Measurements from ENCODE around the gene NRIP3.
"Not testable (repeated sequence)": the region's sequence is repeated elsewhere in the genome, so short reads cannot be mapped to it uniquely, and the experiment has no call there.

Gene NRIP3

GRCh38 chr11:8964324-8965320, 39.2 kb downstream of the NRIP3 start, which contains the start of gene TMEM9B:
Gene TMEM9B (minus strand): TSS chr11:8964442. CDS start chr11:8964313, 129 bp downstream.
- DNase-seq, result no peak

- DNase-seq, result no peak
These were observed 40.1 kb downstream of the NRIP3 start for GRCh38 chr11:8963569-8964323.

GRCh38 chr11:8962841-8963240, 41.0 kb downstream of the NRIP3 start:
- no peak for DNase-seq

DNA sequence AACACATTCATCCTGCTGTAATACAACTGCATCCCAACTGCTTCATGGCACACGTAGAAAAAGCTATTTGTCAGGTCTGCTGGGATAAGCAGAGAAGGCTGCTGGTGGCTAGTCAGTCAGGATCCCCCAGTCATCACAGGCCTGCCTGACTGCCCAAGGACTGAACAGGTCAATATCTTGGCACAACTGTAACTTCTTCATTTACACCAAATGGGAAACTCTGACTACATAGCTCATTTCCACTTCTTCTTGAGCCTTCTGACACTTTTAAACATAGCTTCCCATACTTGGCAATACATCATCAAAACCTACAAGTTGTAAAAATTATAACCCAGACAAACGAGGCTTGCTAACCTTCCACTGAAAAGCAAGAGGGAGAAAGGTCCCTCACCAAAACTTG, 42.4 kb downstream of the NRIP3 start:
- no peak for DNase-seq

GRCh38 chr11:8959546-8960166, 44.1 kb downstream of the NRIP3 start:
- DNase-seq, result peak; percentile 22

GRCh38 chr11:8956860-8957259, 46.9 kb downstream of the NRIP3 start:
- DNase-seq, result no peak

- no peak for DNase-seq
These were observed 54.9 kb downstream of the NRIP3 start for GRCh38 chr11:8948886-8949285.

DNA sequence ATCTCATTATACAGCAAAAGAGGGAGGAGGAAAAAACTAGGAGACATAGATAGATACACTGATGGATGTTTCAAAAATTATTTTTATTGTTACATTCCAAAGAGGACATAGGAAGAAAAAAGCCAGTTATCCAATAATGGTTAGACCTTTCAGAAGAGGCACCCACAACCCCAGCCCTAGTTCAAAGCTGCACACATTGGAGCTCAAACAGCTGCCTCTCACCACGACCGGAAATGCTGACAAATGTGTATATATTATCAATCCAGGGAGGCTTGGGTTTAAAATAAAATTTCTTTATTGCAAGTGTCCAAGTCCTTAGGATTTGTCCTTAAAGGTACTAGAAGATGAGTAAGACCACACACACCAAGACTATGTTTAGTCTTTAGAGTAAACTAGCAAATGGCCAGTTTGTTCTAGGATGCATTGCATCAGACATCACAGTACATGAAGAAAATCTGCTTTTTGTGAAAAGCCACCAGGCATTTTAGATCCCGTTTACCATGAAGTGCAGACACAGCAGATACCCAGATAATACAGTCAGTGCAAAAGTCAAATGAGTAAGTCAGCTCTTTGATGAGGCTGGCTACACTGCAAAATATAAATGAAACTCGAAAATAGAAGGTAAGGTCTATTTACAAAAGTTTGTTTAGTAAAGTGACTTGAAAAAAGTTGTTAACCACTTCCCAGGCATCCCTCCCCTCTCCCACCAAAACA, 56.4 kb downstream of the NRIP3 start:
- DNase-seq, result no peak

- no peak for DNase-seq
These were observed 61.2 kb downstream of the NRIP3 start, which contains the start of gene ASCL3 for GRCh38 chr11:8942518-8943066. Gene ASCL3 (minus strand): TSS chr11:8943016. CDS start chr11:8938161, 4,855 bp downstream.

DNA sequence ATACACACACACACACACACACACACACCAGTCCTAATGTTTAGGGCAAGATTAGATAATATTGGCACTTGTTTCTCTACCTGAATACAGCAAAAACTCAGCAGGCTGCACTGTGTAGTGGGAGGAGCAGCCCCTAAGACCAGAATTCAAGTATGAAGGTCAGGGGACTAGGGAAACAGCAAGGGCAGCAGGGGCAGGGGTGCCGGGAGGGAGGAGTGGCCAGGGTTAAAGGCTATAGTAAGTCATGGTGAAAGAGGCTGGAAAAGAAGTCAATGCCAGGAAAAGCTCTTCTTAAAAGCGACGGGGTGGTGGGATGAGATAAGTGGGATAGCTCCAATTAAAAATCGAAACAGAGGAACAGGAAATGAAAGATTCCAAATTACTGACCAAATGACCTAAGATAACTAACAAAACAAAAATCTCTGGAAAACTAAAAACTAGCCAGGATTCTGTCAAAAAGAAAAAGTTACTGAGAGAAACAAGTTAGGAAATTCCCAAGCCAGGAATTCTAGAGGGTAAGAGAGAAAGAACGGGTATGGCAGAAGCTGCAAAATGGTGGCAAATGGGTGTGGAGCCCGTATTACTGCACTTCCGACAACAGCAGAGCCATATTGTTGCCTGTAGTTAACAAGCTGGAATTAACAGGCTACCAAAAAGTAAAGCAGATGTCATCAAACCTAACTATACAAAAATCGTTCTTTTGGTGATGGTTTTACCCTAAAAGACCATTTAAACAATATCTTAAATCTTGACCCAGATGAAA, 62.3 kb downstream of the NRIP3 start:
- DNase-seq, result no peak

DNA sequence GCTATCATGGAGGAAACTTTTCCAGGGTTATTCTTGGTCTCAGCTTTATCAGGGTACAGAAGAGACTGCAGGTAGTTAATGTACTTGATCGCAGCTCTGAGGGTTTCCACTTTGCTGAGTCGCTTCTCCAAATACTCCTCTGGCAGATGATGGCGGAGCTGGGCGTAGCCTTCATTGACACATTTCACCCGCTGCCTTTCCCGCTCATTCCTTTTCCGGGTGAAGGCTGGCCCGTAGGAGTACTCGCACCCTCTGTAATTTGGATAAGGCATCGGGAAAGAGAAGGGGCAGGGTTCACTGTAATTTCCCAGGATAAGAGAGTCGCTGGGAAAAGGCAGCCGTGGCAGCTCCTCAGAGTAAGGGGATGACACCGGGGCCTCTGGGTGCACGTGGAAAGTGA, 66.1 kb downstream of the NRIP3 start:
- no peak for DNase-seq

DNA sequence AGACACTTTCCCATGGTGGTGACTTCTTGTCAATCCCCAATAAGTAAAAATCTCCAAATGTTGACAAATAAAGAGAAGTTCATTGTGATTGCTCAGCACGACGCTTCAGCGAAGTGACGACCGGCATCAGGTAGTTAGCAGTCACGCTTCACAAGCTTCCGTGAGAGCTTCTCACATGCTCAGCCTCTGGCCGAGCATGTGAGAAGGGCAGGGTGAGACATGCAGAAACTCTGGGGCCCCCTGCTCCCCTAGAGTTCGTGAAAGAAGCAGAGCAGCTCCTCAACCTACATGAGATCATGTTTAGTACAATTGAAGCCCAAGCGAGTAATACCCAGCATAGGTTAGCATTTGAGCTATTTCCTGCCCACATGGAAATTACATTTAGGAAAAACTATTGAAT, 66.6 kb downstream of the NRIP3 start:
- no peak for DNase-seq

DNA sequence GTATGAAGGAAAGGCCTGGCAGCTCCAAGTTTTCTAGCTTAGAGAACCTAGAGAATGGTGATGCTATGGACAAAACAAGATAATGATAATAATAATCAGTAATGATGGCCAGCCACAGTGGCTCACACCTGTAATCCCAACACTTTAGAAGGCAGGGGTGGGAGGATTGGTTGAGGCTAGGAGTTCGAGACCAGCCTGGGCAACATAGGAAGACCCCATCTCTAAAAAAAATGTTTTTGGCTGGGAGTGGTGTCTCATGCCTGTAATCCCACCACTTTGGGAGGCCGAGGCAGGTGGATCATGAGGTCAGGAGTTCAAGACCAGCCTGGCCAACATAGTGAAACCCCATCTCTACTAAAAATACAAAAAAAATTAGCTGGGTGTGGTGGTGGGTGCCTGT, 68.0 kb downstream of the NRIP3 start:
- DNase-seq, result not testable (repeated sequence)

DNA sequence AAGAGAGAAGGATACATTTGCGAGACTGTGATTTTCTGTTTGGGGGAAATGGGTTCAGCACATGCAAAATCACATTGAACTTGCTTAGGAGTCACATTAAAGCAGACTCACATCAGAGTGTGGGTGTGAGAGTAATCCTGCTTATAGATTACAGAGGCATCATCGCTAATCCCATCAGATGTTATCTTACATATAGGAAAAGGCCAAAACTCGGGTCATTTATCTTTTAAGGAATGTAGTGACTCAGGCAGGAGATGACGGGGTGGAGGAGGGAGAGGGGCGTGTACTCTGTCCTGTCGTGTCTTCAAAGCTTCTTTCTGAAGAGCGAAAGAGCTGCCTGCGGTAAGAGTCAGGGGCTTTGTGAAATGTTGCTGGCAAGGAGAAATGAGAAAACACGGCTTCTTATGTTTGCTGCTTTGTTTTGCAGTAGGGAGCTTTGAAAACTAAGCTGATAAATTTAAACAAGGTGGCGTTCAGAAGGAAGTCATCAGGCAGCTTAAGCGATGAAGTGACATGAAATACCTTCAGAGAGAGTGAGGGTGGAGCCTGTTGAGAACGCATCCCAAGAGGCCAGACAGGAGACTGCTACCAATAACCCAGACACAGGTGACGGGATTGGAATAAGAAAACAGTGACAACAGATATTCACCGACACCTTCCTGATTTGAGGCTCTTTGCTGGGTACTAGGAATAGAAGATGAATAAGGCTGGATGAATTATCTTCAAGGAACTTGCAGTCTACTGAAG, 68.9 kb downstream of the NRIP3 start:
- no peak for DNase-seq

- no peak for DNase-seq
These were observed 69.9 kb downstream of the NRIP3 start for GRCh38 chr11:8933931-8934330.

DNA sequence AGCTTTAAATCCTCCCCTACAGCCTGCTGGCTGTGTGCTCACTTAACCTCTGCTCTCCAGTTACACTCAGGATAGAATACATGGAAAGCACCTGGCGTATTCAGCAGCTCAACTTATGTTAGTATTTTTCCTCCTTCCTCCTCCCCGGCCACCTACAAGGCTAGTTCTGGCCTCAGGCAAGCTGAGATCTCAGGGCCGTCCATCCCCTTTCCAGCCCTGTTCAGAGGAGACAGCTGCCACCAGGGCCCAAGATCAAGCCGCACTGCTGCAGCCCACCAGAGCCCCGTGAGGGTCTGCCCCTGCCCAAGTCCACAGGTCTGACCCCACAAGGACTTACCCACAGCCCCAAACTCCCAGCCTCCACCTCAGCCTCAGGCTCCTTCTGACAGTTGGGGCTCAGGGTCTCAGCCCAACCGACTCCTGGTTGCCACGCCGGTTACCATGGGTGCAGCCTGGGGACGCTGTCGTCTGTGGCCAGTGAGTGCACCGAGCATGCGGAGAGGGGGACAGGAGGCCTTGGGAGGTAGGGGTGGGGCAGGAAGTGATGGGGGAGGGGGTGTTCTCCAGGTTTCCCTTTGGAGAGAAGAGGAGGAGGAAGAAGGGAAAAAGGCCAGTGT, 71.1 kb downstream of the NRIP3 start, which contains the start of gene C11orf16:
TSS of gene C11orf16 (minus strand) at position 384 of the 617 bp plus-strand sequence. CDS start 639 bp downstream, outside the sequence.
- no peak for DNase-seq
